ENCODE data around the gene RGS6. TPM values are rescaled to one million over a fixed set of nuclear protein-coding genes. Genes with fewer than 3 reads are reported as not detected.

RGS6 gene
- total and polyA plus RNA-seq, 8 donors, result 0.12 to 4.1 (median 2.8) TPM

GRCh38 chr14:72380456-72380855, 448.2 kb downstream of the RGS6 start:
- Histone ChIP-seq H3K27me3 (no peaks in the 10 kb centered on the region), H3K27ac (no peak overlapping the region), H3K4me1 (no peaks in the 10 kb centered on the region), H3K4me3 (no peak overlapping the region), H3K9me3 (peaks cover 0 to 13% of the 10 kb centered on the region in 2 donors), H3K36me3 (no peaks in the 10 kb centered on the region)
- ATAC-seq (no peak), DNase-seq (no peak)
- intact Hi-C loops (cut with DNase I), result no loop called here
- TF ChIP-seq, protein P1, sequence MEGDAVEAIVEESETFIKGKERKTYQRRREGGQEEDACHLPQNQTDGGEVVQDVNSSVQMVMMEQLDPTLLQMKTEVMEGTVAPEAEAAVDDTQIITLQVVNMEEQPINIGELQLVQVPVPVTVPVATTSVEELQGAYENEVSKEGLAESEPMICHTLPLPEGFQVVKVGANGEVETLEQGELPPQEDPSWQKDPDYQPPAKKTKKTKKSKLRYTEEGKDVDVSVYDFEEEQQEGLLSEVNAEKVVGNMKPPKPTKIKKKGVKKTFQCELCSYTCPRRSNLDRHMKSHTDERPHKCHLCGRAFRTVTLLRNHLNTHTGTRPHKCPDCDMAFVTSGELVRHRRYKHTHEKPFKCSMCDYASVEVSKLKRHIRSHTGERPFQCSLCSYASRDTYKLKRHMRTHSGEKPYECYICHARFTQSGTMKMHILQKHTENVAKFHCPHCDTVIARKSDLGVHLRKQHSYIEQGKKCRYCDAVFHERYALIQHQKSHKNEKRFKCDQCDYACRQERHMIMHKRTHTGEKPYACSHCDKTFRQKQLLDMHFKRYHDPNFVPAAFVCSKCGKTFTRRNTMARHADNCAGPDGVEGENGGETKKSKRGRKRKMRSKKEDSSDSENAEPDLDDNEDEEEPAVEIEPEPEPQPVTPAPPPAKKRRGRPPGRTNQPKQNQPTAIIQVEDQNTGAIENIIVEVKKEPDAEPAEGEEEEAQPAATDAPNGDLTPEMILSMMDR (IDR thresholded peaks at IDR 0.05), result no peak

- no peak for DNase-seq
- Histone ChIP-seq H3K4me3 (no peak overlapping the region), H3K9me3 (no peaks in the 10 kb centered on the region), H3K27me3 (no peaks in the 10 kb centered on the region), H3K4me1 (no peaks in the 10 kb centered on the region), H3K36me3 (no peaks in the 10 kb centered on the region), H3K27ac (no peak overlapping the region)
- intact Hi-C loops (cut with DNase I), result no loop called here
- TF ChIP-seq, protein P1 (IDR thresholded peaks at IDR 0.05), result no peak
- ATAC-seq, result no peak
Observed at GRCh38 chr14:72383865-72384264, 451.6 kb downstream of the RGS6 start.

DNA sequence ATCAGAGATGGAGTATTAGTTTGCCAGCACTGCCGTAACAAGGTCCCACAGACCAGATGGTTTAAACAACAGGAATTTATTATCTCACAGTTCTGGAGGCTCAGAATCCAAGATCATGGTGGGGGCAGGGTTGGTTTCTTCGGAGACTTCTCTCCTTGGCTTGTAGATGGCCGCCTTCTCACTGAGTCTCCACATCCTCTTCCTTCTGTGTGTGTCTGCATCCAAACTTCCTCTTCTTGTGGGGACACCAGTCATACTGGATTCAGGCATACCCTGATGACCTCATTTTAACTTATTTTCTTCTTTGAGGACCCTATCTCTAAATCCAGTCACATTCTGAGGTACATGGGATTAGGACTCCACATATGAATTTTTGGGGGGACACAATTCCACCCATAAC, 455.5 kb downstream of the RGS6 start:
- TF ChIP-seq, protein P1 (IDR thresholded peaks at IDR 0.05), result no peak
- no peaks in the 10 kb centered on the region for H3K36me3 ChIP-seq
- H3K4me3 ChIP-seq, result no peak overlapping the region
- intact Hi-C loops (cut with DNase I), result no loop called here
- DNase-seq, result no peak
- ATAC-seq, result no peak
- no peaks in the 10 kb centered on the region for H3K27me3 ChIP-seq
- H3K4me1 ChIP-seq, result no peaks in the 10 kb centered on the region
- H3K9me3 ChIP-seq, result no peaks in the 10 kb centered on the region
- H3K27ac ChIP-seq, result no peak overlapping the region

- H3K9me3 ChIP-seq, result peaks cover 0 to 5% of the 10 kb centered on the region in 2 donors
- ATAC-seq (no peak), DNase-seq (no peak)
- TF ChIP-seq, protein P1 (IDR thresholded peaks at IDR 0.05), result no peak
- no peak overlapping the region for H3K4me3 ChIP-seq
- no peaks in the 10 kb centered on the region for H3K4me1 ChIP-seq
- intact Hi-C loops (cut with DNase I), result no loop called here
- no peaks in the 10 kb centered on the region for H3K27me3 ChIP-seq
- no peaks in the 10 kb centered on the region for H3K36me3 ChIP-seq
- no peak overlapping the region for H3K27ac ChIP-seq
Observed at GRCh38 chr14:72389200-72389599, 457.0 kb downstream of the RGS6 start.

GRCh38 chr14:72401101-72401625, 468.9 kb downstream of the RGS6 start:
- H3K27me3 ChIP-seq, result peaks cover 0 to 14% of the 10 kb centered on the region in 2 donors
- H3K27ac ChIP-seq, result no peak overlapping the region
- H3K4me1 ChIP-seq, result no peaks in the 10 kb centered on the region
- no peaks in the 10 kb centered on the region for H3K36me3 ChIP-seq
- TF ChIP-seq, protein P1 (IDR thresholded peaks at IDR 0.05), result no peak
- ATAC-seq, result no peak
- DNase-seq, result no peak
- H3K9me3 ChIP-seq, result peaks cover 0 to 4% of the 10 kb centered on the region in 2 donors
- no peak overlapping the region for H3K4me3 ChIP-seq
- intact Hi-C loops (cut with DNase I), result no loop called here

Data from left lung (tissue), 10 donors.